Ishikawa (cell line): ENCODE data around the gene IL37.

ENCODE experiments used
- EP300 ChIP-seq: IDR thresholded peaks from 2 replicates; pipeline ENCODE4 v1.6.1; 2012; ENCODE audit warnings: borderline replicate concordance
- MAX ChIP-seq: IDR thresholded peaks from 2 replicates; pipeline ENCODE4 v1.6.1; 2012
- RAD21 ChIP-seq: IDR thresholded peaks from 2 replicates; pipeline ENCODE4 v1.6.1; 2012; ENCODE audit warnings: low read depth
- YY1 ChIP-seq: IDR thresholded peaks from 2 replicates; pipeline ENCODE4 v1.6.1; 2012; ENCODE audit warnings: low read depth

- TF ChIP-seq MAX (no peak), RAD21 (no peak), YY1 (no peak), EP300 (no peak)
Measured at GRCh38 chr2:112957511-112957910, 46.5 kb downstream of the IL37 start.
